GM13977 (cell line): ENCODE data around the gene DTL.

Experiments
- DNase-seq: peaks from one replicate; pipeline ENCODE4 v3.0.0; 2012; ENCODE audit warnings: low spot score
- in situ Hi-C: fragments of 300-500 bp; cut with MboI; formaldehyde crosslinking; loops from one replicate; pipeline ENCODE4 v1.12.0; 2022; ENCODE audit warnings: low sequenced_read_pairs, low pct_unique_long_range_greater_than_20kb, mixed read lengths, inconsistent platforms; ENCODE audit not compliant: unreplicated experiment
- TF ChIP-seq, protein P1 (sequence below): IDR thresholded peaks from 2 replicates; pipeline ENCODE4 v1.5.1; 2012; ENCODE audit warnings: mild to moderate bottlenecking, control low read depth; ENCODE audit not compliant: insufficient read depth; ENCODE audit errors: extremely low read depth, missing control alignments

The DTL gene

DNA sequence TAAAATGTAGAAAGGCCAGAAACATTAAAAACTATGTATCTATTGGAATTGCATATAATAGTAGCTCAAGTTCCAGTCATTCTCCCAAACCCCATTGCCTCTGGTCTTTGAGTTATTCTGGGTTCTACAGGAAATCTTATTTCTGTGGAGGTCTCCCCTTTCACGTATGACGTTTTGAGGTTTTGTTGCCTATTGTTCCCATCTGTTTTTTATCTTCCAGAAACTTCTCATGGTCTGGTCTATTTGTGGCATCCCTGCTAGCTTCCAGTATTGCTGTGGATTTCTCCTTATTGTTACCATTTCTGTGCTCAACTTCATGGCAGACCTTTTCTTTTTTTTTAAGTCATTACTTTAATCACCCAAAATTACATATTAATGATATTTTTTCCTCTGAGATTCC, 43.3 kb downstream of the DTL start:
- TF ChIP-seq, protein P1, sequence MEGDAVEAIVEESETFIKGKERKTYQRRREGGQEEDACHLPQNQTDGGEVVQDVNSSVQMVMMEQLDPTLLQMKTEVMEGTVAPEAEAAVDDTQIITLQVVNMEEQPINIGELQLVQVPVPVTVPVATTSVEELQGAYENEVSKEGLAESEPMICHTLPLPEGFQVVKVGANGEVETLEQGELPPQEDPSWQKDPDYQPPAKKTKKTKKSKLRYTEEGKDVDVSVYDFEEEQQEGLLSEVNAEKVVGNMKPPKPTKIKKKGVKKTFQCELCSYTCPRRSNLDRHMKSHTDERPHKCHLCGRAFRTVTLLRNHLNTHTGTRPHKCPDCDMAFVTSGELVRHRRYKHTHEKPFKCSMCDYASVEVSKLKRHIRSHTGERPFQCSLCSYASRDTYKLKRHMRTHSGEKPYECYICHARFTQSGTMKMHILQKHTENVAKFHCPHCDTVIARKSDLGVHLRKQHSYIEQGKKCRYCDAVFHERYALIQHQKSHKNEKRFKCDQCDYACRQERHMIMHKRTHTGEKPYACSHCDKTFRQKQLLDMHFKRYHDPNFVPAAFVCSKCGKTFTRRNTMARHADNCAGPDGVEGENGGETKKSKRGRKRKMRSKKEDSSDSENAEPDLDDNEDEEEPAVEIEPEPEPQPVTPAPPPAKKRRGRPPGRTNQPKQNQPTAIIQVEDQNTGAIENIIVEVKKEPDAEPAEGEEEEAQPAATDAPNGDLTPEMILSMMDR = no peak
- in situ Hi-C loops = loop anchor here (10.0 kb wide), 1 partner anchor 276 kb away; no protein-coding TSS in a partner anchor
- no peak for DNase-seq

DNA sequence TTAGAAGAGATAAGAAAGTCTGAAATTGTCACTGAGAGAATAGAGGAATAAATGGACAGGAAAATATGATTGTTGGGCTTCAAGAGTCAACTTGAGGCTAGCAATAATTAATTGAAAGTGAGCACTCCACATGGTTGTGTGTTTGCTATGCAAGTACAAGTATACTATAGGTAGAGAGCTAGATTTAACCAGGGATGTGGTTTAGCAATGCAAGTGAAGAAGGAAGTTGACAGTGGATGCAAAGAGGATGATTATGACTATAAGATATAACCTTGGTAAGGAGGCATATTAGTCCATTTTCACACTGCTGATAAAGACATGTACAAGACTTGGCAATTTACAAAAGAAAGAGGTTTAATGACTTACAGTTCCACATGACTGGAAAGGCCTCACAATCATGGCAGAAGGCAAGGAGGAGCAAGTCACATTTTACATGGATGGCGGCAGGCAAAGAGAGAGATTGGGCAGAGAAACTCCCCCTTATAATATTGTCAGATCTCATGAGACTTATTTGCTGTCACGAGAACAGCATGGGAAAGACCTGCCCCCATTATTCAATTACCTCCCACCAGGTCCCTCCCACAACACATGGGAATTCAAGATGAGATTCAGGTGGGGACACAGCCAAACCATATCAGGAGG, 47.3 kb downstream of the DTL start:
- TF ChIP-seq, protein P1 = no peak
- no peak for DNase-seq
- in situ Hi-C loops = no loop called here

DNA sequence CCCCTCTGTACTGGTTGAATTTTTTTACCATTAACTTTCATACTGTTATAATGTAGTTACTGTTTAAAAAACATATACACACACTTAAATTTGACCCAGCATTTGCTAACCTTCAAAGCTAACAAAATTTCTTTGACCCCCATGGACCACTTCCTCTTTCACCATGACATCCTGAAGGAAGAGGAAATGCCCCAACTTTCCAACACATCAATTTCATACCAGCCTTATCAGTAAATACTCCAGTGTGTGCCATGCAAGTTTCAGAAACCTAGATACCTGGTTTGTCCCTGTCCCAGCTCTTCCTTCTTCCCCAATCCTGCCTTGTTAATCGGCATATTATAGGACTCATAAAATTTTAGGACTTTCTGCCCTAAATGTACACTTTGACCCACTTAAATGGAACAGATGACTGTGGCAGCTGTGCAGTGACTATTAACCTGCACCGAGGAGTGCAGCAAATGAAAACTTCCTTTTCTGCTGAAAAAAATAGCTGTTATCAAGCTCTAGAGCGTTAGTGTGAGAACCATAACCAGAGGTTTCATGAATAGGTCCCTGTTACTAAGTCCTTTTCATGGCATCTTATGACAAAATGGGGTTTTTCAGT, 54.1 kb downstream of the DTL start:
- in situ Hi-C loops = no loop called here
- TF ChIP-seq, protein P1 = no peak
- DNase-seq = no peak

DNA sequence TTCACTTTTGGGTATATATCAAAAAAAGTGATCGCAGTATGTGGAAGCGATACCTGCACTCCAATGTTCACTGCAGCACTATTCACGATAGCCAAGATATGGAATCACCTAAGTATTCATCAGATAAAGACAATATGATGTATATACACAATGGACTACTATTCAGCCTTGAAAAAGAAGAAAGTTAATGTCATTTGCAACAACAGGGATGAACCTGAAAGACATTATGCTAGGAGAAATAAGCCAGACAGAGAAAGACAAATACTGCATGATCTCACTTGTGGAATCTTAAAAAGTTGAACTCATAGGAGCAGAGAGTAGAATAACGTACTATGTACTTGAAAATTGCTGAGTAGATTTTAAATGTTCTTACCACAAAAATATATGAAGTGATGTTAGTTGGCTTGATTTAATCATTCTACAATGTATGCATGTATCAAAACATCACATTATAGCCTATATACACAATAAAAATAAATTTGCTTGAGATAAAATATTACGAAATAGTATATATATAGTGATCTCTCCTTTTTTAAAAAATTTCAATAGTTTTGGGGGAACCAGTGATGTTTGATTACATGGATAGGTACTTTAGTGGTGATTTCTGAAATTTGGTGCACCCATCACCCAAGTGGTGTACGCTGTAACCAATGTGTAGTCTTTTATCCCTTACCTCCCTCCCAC, 56.0 kb downstream of the DTL start:
- no peak for DNase-seq
- TF ChIP-seq, protein P1 = no peak
- in situ Hi-C loops = no loop called here

DNA sequence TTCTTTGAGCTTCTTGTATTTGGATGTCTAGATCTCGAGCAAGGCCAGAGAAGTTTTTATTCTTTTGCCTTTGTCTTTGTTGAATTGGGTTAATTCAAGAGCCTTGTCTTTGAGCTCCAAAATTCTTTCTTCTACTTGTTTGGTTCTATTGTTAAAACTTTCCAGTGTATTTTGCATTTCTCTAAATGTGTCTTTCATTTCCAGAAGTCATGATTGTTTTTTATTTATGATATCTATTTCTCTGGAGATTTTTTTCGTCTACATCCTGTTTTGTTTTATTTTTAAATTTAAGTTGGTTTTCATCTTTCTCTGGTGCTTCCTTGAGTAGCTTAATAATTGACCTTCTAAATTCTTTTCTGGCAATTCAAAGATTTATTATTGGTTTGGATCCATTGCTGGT, 61.8 kb downstream of the DTL start:
- in situ Hi-C loops = no loop called here
- DNase-seq = no peak
- TF ChIP-seq, protein P1 = no peak

DNA sequence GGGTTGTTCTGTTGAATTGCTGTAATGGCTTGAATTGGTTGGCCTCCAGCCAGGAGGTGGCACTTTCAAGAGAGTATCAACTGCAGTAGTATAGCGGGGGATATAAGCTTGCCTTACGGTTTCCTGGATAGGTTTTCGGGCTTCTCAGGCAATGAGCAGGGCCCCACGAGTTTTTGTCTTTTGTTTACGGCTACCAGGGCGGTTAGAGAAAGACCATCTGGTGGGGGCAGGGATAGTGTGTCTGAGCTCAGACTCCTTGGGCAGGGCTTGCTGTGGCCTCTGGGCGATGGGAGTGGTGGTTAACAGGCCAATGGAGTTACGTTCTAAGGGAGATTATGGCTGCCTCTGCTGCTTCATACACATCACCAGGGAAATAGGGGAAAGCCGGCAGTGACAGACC, 62.8 kb downstream of the DTL start:
- TF ChIP-seq, protein P1 = no peak
- in situ Hi-C loops = no loop called here
- DNase-seq = no peak
